Tibial artery (tissue), 4 donors: ENCODE data around the gene NDUFV3.
"Not testable (repeated sequence)": the region's sequence is repeated elsewhere in the genome, so short reads cannot be mapped to it uniquely, and the experiment has no call there.

ENCODE experiments used
- DNase-seq, 2 donors: peaks; one replicate each; pipeline ENCODE4 v3.0.0-alpha.2; 2019
- H3K27ac ChIP-seq, 2 donors: fragments of 200-600 bp; sonication (generic) in 1 of 2; 1 replicate in 1 of 2; 2 replicates in 1 of 2; pipeline ENCODE4 v1.5.1; 2018 to 2019; ENCODE audit warnings: mild to moderate bottlenecking in 1 of 2
- H3K27me3 ChIP-seq, 2 donors: fragments of 200-600 bp; sonication (generic) in 1 of 2; one replicate each; pipeline versions ENCODE4 v1.5.1 to v1.6.0; 2016 to 2019
- H3K36me3 ChIP-seq, 3 donors: fragments of 200-600 bp; sonication (generic) in 2 of 3; one replicate each; pipeline ENCODE4 v1.5.1; 2016 to 2019; ENCODE audit warnings: mild to moderate bottlenecking in 2 of 3
- H3K4me1 ChIP-seq, 4 donors: fragments of 200-600 bp; sonication (generic) in 2 of 4; 1 replicate in 3 of 4; 2 replicates in 1 of 4; pipeline ENCODE4 v1.5.1; 2016 to 2019
- H3K4me3 ChIP-seq, 2 donors: fragments of 200-600 bp; sonication (generic) in 1 of 2; 1 replicate in 1 of 2; 2 replicates in 1 of 2; pipeline ENCODE4 v1.5.1; 2018 to 2019; ENCODE audit warnings: mild to moderate bottlenecking in 2 of 2
- H3K9me3 ChIP-seq, 3 donors: fragments of 200-600 bp; sonication (generic) in 1 of 3; one replicate each; pipeline ENCODE4 v1.5.1; 2016 to 2019
- intact Hi-C: fragments of 100-400 bp; cut with DNase I; formaldehyde crosslinking; loops from one replicate; pipeline ENCODE4 v1.15.0; 2023; ENCODE audit warnings: low total_unique reads
- TF ChIP-seq, protein P1 (sequence below), 2 experiments: fragments of 200-600 bp in 1 of 2; fragments of 450-650 bp in 1 of 2; IDR thresholded peaks; one replicate each; pipeline ENCODE4 v1.5.1; 2017 to 2019; ENCODE audit warnings: antibody characterized with exemption in 2 of 2, mild to moderate bottlenecking in 1 of 2, moderate library complexity in 1 of 2

Gene NDUFV3

DNA sequence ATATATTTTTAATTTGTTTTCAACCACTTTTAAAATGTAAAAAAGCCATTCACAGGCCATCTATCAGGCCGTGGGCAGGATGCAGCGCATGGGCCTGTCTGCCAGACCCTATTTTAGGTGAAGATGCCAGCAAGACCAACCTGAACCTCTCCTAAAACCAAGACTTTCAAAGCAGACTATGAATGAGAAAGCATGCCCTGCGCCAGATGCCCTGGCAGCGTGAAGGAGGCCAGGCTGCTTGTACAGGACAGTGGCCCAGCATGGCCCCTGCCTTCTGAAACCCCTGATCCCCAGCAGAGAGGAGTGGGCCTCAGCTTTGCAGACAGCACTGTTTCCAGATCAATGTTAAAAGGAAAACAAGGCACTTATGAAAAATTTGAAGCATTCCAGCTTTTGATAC lies 45.4 kb upstream of the NDUFV3 start:
- peaks cover 0 to 12% (median 2%) of the 10 kb centered on the region in 4 donors for H3K4me1 ChIP-seq
- H3K4me3 ChIP-seq: no peak overlapping the region
- peaks cover 37 to 88% (median 61%) of the 10 kb centered on the region in 3 donors for H3K36me3 ChIP-seq
- no peak overlapping the region for H3K27ac ChIP-seq
- H3K9me3 ChIP-seq: no peaks in the 10 kb centered on the region
- TF ChIP-seq, protein P1, sequence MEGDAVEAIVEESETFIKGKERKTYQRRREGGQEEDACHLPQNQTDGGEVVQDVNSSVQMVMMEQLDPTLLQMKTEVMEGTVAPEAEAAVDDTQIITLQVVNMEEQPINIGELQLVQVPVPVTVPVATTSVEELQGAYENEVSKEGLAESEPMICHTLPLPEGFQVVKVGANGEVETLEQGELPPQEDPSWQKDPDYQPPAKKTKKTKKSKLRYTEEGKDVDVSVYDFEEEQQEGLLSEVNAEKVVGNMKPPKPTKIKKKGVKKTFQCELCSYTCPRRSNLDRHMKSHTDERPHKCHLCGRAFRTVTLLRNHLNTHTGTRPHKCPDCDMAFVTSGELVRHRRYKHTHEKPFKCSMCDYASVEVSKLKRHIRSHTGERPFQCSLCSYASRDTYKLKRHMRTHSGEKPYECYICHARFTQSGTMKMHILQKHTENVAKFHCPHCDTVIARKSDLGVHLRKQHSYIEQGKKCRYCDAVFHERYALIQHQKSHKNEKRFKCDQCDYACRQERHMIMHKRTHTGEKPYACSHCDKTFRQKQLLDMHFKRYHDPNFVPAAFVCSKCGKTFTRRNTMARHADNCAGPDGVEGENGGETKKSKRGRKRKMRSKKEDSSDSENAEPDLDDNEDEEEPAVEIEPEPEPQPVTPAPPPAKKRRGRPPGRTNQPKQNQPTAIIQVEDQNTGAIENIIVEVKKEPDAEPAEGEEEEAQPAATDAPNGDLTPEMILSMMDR (IDR thresholded peaks at IDR 0.05): no peak
- intact Hi-C loops: no loop called here
- DNase-seq: peak in 1 of 2 donors; percentile 19
- H3K27me3 ChIP-seq: no peaks in the 10 kb centered on the region

DNA sequence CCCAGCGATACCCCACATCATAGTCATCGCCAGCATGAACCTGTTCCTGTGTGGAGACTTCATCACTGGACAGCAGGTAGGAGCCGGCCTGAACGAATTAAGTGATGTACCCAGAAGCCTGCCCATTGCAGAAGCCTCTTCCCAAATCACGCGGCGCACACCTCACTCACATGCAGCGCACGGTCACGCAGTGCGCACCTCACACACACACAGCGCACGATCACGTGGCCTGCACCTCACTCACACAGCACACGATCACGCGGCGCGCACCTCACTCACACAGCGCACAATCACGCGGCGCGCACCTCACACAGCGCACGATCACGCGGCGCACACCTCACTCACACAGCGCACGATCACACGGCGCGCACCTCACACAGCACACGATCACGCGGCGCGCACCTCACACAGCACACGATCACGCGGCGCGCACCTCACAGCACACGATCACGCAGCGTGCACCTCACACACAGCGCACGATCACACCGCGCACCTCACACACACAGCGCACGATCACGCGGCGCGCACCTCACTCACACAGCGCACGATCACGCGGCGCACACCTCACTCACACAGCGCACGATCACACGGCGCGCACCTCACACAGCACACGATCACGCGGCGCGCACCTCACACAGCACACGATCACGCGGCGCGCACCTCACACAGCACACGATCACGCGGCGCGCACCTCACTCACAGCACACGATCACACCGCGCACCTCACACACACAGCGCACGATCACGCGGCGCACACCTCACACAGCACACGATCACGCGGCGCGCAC lies 44.8 kb upstream of the NDUFV3 start:
- peaks cover 0 to 12% (median 2%) of the 10 kb centered on the region in 4 donors for H3K4me1 ChIP-seq
- DNase-seq, H3K4me3 ChIP-seq, H3K27ac ChIP-seq, H3K9me3 ChIP-seq, intact Hi-C loops, H3K27me3 ChIP-seq: not testable (repeated sequence)
- H3K36me3 ChIP-seq: peaks cover 41 to 90% (median 64%) of the 10 kb centered on the region in 3 donors

DNA sequence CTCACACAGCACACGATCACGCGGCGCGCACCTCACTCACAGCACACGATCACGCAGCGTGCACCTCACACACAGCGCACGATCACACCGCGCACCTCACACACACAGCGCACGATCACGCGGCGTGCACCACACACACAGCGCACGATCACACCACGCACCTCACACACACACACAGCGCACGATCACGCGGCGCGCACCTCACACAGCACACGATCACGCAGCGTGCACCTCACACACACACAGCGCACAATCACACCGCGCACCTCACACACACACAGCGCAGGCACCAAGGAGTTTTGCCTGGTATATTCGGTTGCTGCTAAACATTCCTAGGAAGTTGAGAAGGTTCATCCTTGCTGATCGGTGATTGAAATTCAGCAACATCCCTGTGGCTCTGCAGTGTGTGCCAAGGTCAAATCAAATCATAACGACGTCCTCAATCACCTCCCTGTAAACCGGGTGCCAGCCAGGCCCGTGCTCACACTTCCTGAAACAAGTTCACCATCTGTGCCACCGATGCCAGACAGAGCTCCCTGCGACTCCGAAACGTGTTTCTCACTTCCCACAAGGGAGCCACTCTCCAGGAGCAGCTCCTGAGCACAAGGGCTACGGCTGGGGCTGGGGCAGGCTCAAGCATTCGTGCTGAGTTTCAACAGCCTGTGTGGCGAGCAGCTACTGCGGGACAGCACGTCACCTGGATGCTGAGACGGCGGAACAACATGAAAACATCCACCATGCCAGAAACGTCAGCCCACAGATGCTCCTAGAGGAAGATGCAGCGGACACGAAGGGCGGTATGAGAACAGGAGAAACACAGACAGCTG lies 44.0 kb upstream of the NDUFV3 start:
- intact Hi-C loops: no loop called here
- no peaks in the 10 kb centered on the region for H3K9me3 ChIP-seq
- H3K4me1 ChIP-seq: peaks cover 0 to 12% (median 2%) of the 10 kb centered on the region in 4 donors
- DNase-seq: no peak
- H3K27ac ChIP-seq: no peak overlapping the region
- TF ChIP-seq, protein P1 (IDR thresholded peaks at IDR 0.05): no peak
- H3K4me3 ChIP-seq: no peak overlapping the region
- H3K36me3 ChIP-seq: peaks cover 49 to 98% (median 72%) of the 10 kb centered on the region in 3 donors
- H3K27me3 ChIP-seq: no peaks in the 10 kb centered on the region

DNA sequence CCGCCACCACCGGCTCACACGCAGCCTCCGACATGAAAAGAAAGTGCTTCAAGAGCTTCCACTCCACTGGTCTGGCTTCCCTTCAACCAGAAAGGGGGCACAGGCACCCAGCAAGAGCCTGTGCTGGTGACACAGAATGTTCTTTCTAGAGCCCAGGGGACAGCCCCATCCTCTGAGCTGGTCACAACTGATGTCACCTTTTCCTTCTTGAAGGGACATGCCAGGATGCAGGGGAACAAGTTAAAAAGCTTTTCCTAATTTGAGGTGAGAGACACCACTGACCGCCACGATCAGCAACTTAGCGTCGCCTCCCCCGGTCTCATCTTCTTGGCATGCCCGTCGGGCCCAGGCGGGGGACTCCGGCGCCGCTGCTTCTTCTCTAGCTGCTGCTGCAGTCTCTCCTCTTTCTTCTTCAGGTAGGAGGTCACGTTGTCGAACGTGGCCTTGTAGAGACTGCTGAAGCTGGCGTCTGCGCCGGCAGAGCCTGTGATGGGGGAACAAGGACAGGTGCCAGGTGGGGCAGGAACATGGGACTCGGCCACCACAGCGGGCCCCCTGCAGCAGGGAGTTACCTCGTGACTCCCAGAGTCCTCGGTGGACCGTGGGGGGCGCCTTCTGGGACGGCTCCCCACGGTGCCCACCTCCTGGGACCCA lies 43.2 kb upstream of the NDUFV3 start:
- no peak overlapping the region for H3K4me3 ChIP-seq
- TF ChIP-seq, protein P1 (IDR thresholded peaks at IDR 0.05): no peak
- no peak for DNase-seq
- H3K27ac ChIP-seq: no peak overlapping the region
- peaks cover 52 to 99% (median 78%) of the 10 kb centered on the region in 3 donors for H3K36me3 ChIP-seq
- no peaks in the 10 kb centered on the region for H3K27me3 ChIP-seq
- H3K9me3 ChIP-seq: no peaks in the 10 kb centered on the region
- intact Hi-C loops: no loop called here
- peaks cover 0 to 7% (median under 1%) of the 10 kb centered on the region in 4 donors for H3K4me1 ChIP-seq

DNA sequence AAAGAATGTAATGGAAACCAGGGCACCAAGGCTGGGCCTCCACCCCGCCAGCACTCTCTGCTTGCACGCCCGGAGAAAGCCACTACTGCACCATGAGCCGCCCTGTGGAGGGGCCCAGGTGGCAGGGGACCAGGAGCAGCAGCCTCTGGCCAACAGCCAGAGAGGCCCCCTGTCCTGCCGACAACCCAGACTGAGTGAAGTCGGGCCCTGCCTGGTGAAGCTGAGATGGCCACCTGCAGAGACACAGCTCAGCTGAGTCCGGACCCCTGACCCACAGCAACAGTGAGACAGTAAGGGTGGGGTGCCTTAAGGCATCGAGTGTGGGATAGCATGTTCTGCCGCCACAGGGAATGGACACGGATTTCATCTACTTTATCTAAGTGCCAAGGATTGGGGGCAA lies 42.6 kb upstream of the NDUFV3 start:
- peaks cover 0 to 3% (median 0%) of the 10 kb centered on the region in 4 donors for H3K4me1 ChIP-seq
- DNase-seq: no peak
- H3K9me3 ChIP-seq: no peaks in the 10 kb centered on the region
- peaks cover 57 to 99% (median 78%) of the 10 kb centered on the region in 3 donors for H3K36me3 ChIP-seq
- intact Hi-C loops: no loop called here
- no peaks in the 10 kb centered on the region for H3K27me3 ChIP-seq
- TF ChIP-seq, protein P1 (IDR thresholded peaks at IDR 0.05): no peak
- no peak overlapping the region for H3K4me3 ChIP-seq
- H3K27ac ChIP-seq: no peak overlapping the region
